ENCODE measurements around the gene WDR76. TPM values are rescaled to one million over a fixed set of nuclear protein-coding genes. Genes with fewer than 3 reads are reported as not detected.

WDR76 gene
- polyA plus RNA-seq, 1 of the 3 experiments (the other 2 are of a cell fraction): 1.8 TPM

DNA sequence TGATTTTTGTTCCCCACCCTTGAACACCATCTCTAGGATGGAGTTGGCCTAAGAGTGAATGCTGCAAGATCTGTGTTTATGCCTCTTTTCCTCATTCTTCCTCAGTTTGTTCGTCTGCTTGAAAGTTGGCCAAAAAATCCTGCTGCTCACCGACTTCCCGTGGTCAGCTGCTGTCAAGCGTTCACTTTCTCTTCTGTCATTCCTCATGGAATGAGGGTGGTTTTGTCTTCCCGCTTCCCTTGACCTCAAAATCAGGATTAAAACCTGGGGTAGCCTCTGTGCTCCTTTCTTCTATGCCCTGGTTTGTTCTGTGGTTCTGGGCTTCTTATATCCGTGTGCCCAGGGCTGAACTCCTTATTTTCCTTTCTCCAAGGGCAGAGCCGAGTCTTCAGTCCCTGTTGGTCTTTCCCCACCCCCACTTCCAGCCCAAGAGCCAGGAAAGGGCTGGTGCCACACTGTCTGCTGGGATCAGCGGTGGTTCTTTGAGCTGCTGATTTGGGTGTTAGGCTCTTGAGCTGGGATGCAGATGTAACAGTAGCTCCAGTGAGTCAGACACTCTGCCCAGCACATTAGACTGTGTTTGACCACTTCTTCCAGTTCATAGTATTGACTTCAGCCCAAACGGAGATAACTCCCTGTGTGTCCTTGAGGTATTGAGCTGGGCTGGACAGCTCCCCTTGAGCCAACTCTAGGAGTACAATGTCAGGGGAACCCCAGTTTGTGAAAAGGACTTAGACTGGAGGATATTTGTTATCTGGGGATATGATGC lies 32.3 kb upstream of the WDR76 start:
- Histone ChIP-seq H3K4me3 (ENCODE audit: low read depth in 2 of 2, low read length in 1 of 2) (peak overlapping the region in 1 of 2 experiments; percentile 99; a peak in 2 of 4 replicates), H3F3A (replicated peaks; ENCODE audit: insufficient read depth) (peaks cover 47% of the 10 kb centered on the region), H2AFZ (ENCODE audit: low read depth) (no peak overlapping the region), H3K36me3 (replicated peaks in 1 of 2; ENCODE audit: control insufficient read depth in 1 of 2, insufficient read depth in 2 of 2, low read length in 1 of 2) (peaks cover 37 to 46% of the 10 kb centered on the region in 2 experiments), H3K4me1 (ENCODE audit: control insufficient read depth in 1 of 2, insufficient read depth in 2 of 2, low read depth in 1 of 2, low read length in 1 of 2) (peaks cover 20 to 21% of the 10 kb centered on the region in 2 experiments; a peak in 3 of 4 replicates), H3K4me2 (peak overlapping the region; percentile 99), H3K9ac (peak overlapping the region; percentile 100; the same call in 1 of the 2 replicates), H3K79me2 (ENCODE audit: insufficient read depth) (peaks cover 38% of the 10 kb centered on the region), H3K27ac (ENCODE audit: low read depth in 2 of 2, low read length in 1 of 2) (peak overlapping the region in 1 of 2 experiments; percentile 48; a peak in 2 of 4 replicates), H4K20me1 (ENCODE audit: insufficient read depth) (peaks cover 28% of the 10 kb centered on the region), H3K27me3 (ENCODE audit: insufficient read depth) (no peaks in the 10 kb centered on the region), H3K9me3 (no peaks in the 10 kb centered on the region), H3K9me2 (no peaks in the 10 kb centered on the region)
- POLR2A ChIA-PET: no interaction called here
- DNase-seq: no peak
- TF ChIP-seq, protein P1, sequence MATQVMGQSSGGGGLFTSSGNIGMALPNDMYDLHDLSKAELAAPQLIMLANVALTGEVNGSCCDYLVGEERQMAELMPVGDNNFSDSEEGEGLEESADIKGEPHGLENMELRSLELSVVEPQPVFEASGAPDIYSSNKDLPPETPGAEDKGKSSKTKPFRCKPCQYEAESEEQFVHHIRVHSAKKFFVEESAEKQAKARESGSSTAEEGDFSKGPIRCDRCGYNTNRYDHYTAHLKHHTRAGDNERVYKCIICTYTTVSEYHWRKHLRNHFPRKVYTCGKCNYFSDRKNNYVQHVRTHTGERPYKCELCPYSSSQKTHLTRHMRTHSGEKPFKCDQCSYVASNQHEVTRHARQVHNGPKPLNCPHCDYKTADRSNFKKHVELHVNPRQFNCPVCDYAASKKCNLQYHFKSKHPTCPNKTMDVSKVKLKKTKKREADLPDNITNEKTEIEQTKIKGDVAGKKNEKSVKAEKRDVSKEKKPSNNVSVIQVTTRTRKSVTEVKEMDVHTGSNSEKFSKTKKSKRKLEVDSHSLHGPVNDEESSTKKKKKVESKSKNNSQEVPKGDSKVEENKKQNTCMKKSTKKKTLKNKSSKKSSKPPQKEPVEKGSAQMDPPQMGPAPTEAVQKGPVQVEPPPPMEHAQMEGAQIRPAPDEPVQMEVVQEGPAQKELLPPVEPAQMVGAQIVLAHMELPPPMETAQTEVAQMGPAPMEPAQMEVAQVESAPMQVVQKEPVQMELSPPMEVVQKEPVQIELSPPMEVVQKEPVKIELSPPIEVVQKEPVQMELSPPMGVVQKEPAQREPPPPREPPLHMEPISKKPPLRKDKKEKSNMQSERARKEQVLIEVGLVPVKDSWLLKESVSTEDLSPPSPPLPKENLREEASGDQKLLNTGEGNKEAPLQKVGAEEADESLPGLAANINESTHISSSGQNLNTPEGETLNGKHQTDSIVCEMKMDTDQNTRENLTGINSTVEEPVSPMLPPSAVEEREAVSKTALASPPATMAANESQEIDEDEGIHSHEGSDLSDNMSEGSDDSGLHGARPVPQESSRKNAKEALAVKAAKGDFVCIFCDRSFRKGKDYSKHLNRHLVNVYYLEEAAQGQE (IDR thresholded peaks at IDR 0.05; ENCODE audit: low read depth, low read length): peak; percentile 90
- no peak for TF ChIP-seq CHD2 (IDR thresholded peaks at IDR 0.05; ENCODE audit: low read length, partially characterized antibody)
- whole genome bisulfite sequencing (ENCODE audit: low lambda C conversion rate): 86% methylated on average over 8 of the region's 9 CpGs
- CTCF ChIA-PET: interaction anchor here (0.7 to 4.1 kb wide), 2 partner anchors 25 to 413 kb away, joined by 3 to 14 read pairs; no protein-coding TSS in a partner anchor

- Histone ChIP-seq H3K9me2 (no peaks in the 10 kb centered on the region), H4K20me1 (ENCODE audit: insufficient read depth) (peaks cover 28% of the 10 kb centered on the region), H3K27me3 (ENCODE audit: insufficient read depth) (no peaks in the 10 kb centered on the region), H3K9ac (no peak overlapping the region), H2AFZ (ENCODE audit: low read depth) (no peak overlapping the region), H3K79me2 (ENCODE audit: insufficient read depth) (peaks cover 38% of the 10 kb centered on the region), H3K9me3 (no peaks in the 10 kb centered on the region), H3K27ac (ENCODE audit: low read depth in 2 of 2, low read length in 1 of 2) (0 out of 4 replicates have a peak overlapping the region, but pooled peaks of 1 of the 2 experiments have one; percentile 4), H3K36me3 (replicated peaks in 1 of 2; ENCODE audit: control insufficient read depth in 1 of 2, insufficient read depth in 2 of 2, low read length in 1 of 2) (peaks cover 43 to 46% of the 10 kb centered on the region in 2 experiments), H3K4me1 (ENCODE audit: control insufficient read depth in 1 of 2, insufficient read depth in 2 of 2, low read depth in 1 of 2, low read length in 1 of 2) (peaks cover 20 to 26% of the 10 kb centered on the region in 2 experiments; a peak in 3 of 4 replicates), H3K4me3 (ENCODE audit: low read depth in 2 of 2, low read length in 1 of 2) (peak overlapping the region in 1 of 2 experiments; percentile 99; a peak in 1 of 4 replicates), H3F3A (replicated peaks; ENCODE audit: insufficient read depth) (peaks cover 46% of the 10 kb centered on the region), H3K4me2 (peak overlapping the region; percentile 99; the same call in 1 of the 2 replicates)
- TF ChIP-seq YY1 (IDR thresholded peaks at IDR 0.05; ENCODE audit: low read depth) (no peak), MEF2A (IDR thresholded peaks at IDR 0.05; ENCODE audit: borderline replicate concordance, low read depth) (no peak), RCOR1 (IDR thresholded peaks at IDR 0.05; ENCODE audit: low read length) (no peak), FOXJ3 (CRISPR knock-in tag; IDR thresholded peaks at IDR 0.05) (no peak), CHD2 (IDR thresholded peaks at IDR 0.05; ENCODE audit: low read length, partially characterized antibody) (no peak), SIN3A (IDR thresholded peaks at IDR 0.05; ENCODE audit: borderline replicate concordance, low read depth, low read length) (no peak), RAD21 (IDR thresholded peaks at IDR 0.05; ENCODE audit: low read length) (no peak), ZBTB33 (IDR thresholded peaks at IDR 0.05; ENCODE audit: borderline replicate concordance, low read depth) (no peak), ELF1 (IDR thresholded peaks at IDR 0.05) (no peak), GABPA (IDR thresholded peaks at IDR 0.05; ENCODE audit: low read depth) (no peak), PBX3 (IDR thresholded peaks at IDR 0.05) (no peak), FOXM1 (IDR thresholded peaks at IDR 0.05; ENCODE audit: low read depth) (no peak), NFIC (IDR thresholded peaks at IDR 0.05; ENCODE audit: borderline replicate concordance) (no peak)
- TF ChIP-seq, protein P2, sequence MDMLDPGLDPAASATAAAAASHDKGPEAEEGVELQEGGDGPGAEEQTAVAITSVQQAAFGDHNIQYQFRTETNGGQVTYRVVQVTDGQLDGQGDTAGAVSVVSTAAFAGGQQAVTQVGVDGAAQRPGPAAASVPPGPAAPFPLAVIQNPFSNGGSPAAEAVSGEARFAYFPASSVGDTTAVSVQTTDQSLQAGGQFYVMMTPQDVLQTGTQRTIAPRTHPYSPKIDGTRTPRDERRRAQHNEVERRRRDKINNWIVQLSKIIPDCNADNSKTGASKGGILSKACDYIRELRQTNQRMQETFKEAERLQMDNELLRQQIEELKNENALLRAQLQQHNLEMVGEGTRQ (IDR thresholded peaks at IDR 0.05; ENCODE audit: borderline replicate concordance, low read depth, low read length): no peak
- ChIA-PET POLR2A (no interaction called here), CTCF (interaction anchor here (4.1 kb wide), 1 partner anchor 26 kb away, joined by 14 read pairs; no protein-coding TSS in a partner anchor)
- no peak for DNase-seq
- WGBS (ENCODE audit: low lambda C conversion rate): 93% methylated on average over 2 of the region's 2 CpGs
These were observed 31.6 kb upstream of the WDR76 start for GRCh38 chr15:43795197-43795596.

Data from SK-N-SH (cell line).